Astrocyte (in vitro differentiated cells and primary cell): ENCODE data around the gene PICALM.

Experiments used
- EZH2 ChIP-seq: IDR thresholded peaks from 2 replicates; pipeline ENCODE4 v1.6.1; 2012; ENCODE audit warnings: mild to moderate bottlenecking, low read length, inconsistent platforms; ENCODE audit not compliant: insufficient read depth
- TF ChIP-seq, protein P1 (sequence below): IDR thresholded peaks from 2 replicates; pipeline ENCODE4 v1.5.1; 2011; ENCODE audit warnings: low read depth, mild to moderate bottlenecking, inconsistent platforms, low read length, moderate library complexity; ENCODE audit not compliant: insufficient read depth

- TF ChIP-seq, protein P1, sequence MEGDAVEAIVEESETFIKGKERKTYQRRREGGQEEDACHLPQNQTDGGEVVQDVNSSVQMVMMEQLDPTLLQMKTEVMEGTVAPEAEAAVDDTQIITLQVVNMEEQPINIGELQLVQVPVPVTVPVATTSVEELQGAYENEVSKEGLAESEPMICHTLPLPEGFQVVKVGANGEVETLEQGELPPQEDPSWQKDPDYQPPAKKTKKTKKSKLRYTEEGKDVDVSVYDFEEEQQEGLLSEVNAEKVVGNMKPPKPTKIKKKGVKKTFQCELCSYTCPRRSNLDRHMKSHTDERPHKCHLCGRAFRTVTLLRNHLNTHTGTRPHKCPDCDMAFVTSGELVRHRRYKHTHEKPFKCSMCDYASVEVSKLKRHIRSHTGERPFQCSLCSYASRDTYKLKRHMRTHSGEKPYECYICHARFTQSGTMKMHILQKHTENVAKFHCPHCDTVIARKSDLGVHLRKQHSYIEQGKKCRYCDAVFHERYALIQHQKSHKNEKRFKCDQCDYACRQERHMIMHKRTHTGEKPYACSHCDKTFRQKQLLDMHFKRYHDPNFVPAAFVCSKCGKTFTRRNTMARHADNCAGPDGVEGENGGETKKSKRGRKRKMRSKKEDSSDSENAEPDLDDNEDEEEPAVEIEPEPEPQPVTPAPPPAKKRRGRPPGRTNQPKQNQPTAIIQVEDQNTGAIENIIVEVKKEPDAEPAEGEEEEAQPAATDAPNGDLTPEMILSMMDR: no peak
- no peak for TF ChIP-seq EZH2
Measured at GRCh38 chr11:85945788-85946187, 123.1 kb downstream of the PICALM start.
